Thyroid gland (tissue), 4 donors: Measurements from ENCODE around the gene NOL8. TPM values are rescaled to one million over a fixed set of nuclear protein-coding genes. Genes with fewer than 3 reads are reported as not detected.
A peak's percentile ranks its signal among the peaks of the same experiment; 100 is the strongest.

ENCODE experiments used
- DNase-seq, 2 donors: peaks; one replicate each; pipeline ENCODE4 v3.0.0-alpha.2; 2019
- H3K27ac ChIP-seq, 3 donors: fragments of 200-600 bp; sonication (generic); 1 replicate in 2 of 3; 2 replicates in 1 of 3; pipeline ENCODE4 v1.5.1; 2016 to 2019; ENCODE audit warnings: mild to moderate bottlenecking in 1 of 3, moderate library complexity in 1 of 3
- H3K27me3 ChIP-seq: fragments of 200-600 bp; sonication (generic); one replicate; pipeline ENCODE4 v1.5.1; 2019
- H3K36me3 ChIP-seq, 2 donors: fragments of 200-600 bp; sonication (generic); one replicate each; pipeline ENCODE4 v1.5.1; 2016 to 2019
- H3K4me1 ChIP-seq, 2 donors: fragments of 200-600 bp; sonication (generic); one replicate each; pipeline ENCODE4 v1.5.1; 2017 to 2019
- H3K4me3 ChIP-seq, 3 donors: fragments of 200-600 bp; sonication (generic); replicated peaks in 1 of 3; 1 replicate in 2 of 3; 2 replicates in 1 of 3; pipeline ENCODE4 v1.5.1; 2016; ENCODE audit warnings: mild to moderate bottlenecking in 1 of 3
- H3K9me3 ChIP-seq: fragments of 200-600 bp; sonication (generic); one replicate; pipeline ENCODE4 v1.5.1; 2017
- CTCF ChIP-seq, 6 experiments: fragments of 200-600 bp in 3 of 6; fragments of 450-650 bp in 3 of 6; sonication (generic) in 3 of 6; IDR thresholded peaks; one replicate each; pipeline ENCODE4 v1.5.1; 2016 to 2019; ENCODE audit warnings: antibody characterized with exemption in 6 of 6, mild to moderate bottlenecking in 2 of 6, inconsistent platforms in 1 of 6, moderate library complexity in 1 of 6
- POLR2A ChIP-seq, 2 donors: fragments of 450-650 bp; IDR thresholded peaks; one replicate each; pipeline ENCODE4 v1.6.1; 2017; ENCODE audit warnings: antibody characterized with exemption in 2 of 2, mild to moderate bottlenecking in 2 of 2, moderate library complexity in 1 of 2
- WGBS, 2 donors: methylation state at CpG; one replicate each; pipeline ENCODE4 v1.1.5; 2017; 5-methylcytosine and 5-hydroxymethylcytosine counted together
- intact Hi-C: fragments of 100-400 bp; cut with DNase I; formaldehyde crosslinking; loops from one replicate; pipeline ENCODE4 v1.15.1; 2023
- total RNA-seq, 4 donors: library from RNA; depleted of rRNA; stranded (reverse); fragments of >200 nt; gene quantifications; one replicate each; pipeline ENCODE4 v1.2.3, GENCODE V29; 2016

The NOL8 gene
- total RNA-seq, 4 donors from 2014 or later, result 30.0 to 38.2 (median 33.6) TPM

- no peaks in the 10 kb centered on the region for H3K27me3 ChIP-seq
- WGBS, 2 donors, result 89 to 93% methylated on average over 6 of the region's 6 CpGs
- no peak overlapping the region for H3K4me3 ChIP-seq
- H3K36me3 ChIP-seq, result no peaks in the 10 kb centered on the region
- TF ChIP-seq CTCF (IDR thresholded peaks at IDR 0.05), result no peak
- no peak for TF ChIP-seq POLR2A (IDR thresholded peaks at IDR 0.05)
- H3K9me3 ChIP-seq, result no peaks in the 10 kb centered on the region
- DNase-seq, result no peak
- H3K4me1 ChIP-seq, result no peaks in the 10 kb centered on the region
- intact Hi-C loops, result no loop called here
- H3K27ac ChIP-seq, result no peak overlapping the region
These were observed 27.9 kb upstream of the NOL8 start for GRCh38 chr9:92353051-92353450.

- Histone ChIP-seq H3K36me3 (no peaks in the 10 kb centered on the region), H3K9me3 (no peaks in the 10 kb centered on the region), H3K4me1 (no peaks in the 10 kb centered on the region), H3K4me3 (no peak overlapping the region), H3K27ac (peak overlapping the region in 1 of 3 donors; percentile 19), H3K27me3 (no peaks in the 10 kb centered on the region)
- TF ChIP-seq CTCF (IDR thresholded peaks at IDR 0.05) (no peak), POLR2A (IDR thresholded peaks at IDR 0.05) (no peak)
- intact Hi-C loops, result no loop called here
- DNase-seq, result no peak
These were observed 25.6 kb upstream of the NOL8 start for GRCh38 chr9:92350740-92351133.

- H3K4me1 ChIP-seq, result no peaks in the 10 kb centered on the region
- peak overlapping the region in 2 of 3 donors; percentile 22 to 24 for H3K27ac ChIP-seq
- no peaks in the 10 kb centered on the region for H3K27me3 ChIP-seq
- no peaks in the 10 kb centered on the region for H3K9me3 ChIP-seq
- intact Hi-C loops, result no loop called here
- TF ChIP-seq CTCF (IDR thresholded peaks at IDR 0.05) (no peak), POLR2A (IDR thresholded peaks at IDR 0.05) (no peak)
- 74 to 77% methylated on average over 7 of the region's 7 CpGs for WGBS, 2 donors
- H3K36me3 ChIP-seq, result no peaks in the 10 kb centered on the region
- H3K4me3 ChIP-seq, result no peak overlapping the region
- no peak for DNase-seq
These were observed 24.9 kb upstream of the NOL8 start for GRCh38 chr9:92349771-92350739.

- TF ChIP-seq POLR2A (IDR thresholded peaks at IDR 0.05), result no peak
- TF ChIP-seq CTCF (IDR thresholded peaks at IDR 0.05), result no peak
- H3K27ac ChIP-seq, result no peak overlapping the region
- H3K27me3 ChIP-seq, result no peaks in the 10 kb centered on the region
- no peak overlapping the region for H3K4me3 ChIP-seq
- no peaks in the 10 kb centered on the region for H3K36me3 ChIP-seq
- intact Hi-C loops, result no loop called here
- H3K9me3 ChIP-seq, result no peaks in the 10 kb centered on the region
- DNase-seq, result no peak
- no peaks in the 10 kb centered on the region for H3K4me1 ChIP-seq
These were observed 20.4 kb upstream of the NOL8 start for GRCh38 chr9:92345582-92345981.

- no peaks in the 10 kb centered on the region for H3K9me3 ChIP-seq
- H3K4me1 ChIP-seq, result no peaks in the 10 kb centered on the region
- no peaks in the 10 kb centered on the region for H3K36me3 ChIP-seq
- intact Hi-C loops, result no loop called here
- no peak for TF ChIP-seq POLR2A (IDR thresholded peaks at IDR 0.05)
- TF ChIP-seq CTCF (IDR thresholded peaks at IDR 0.05), result no peak
- DNase-seq, result no peak
- 82 to 84% methylated on average over 1 of the region's 1 CpG for WGBS, 2 donors
- no peaks in the 10 kb centered on the region for H3K27me3 ChIP-seq
- no peak overlapping the region for H3K4me3 ChIP-seq
- no peak overlapping the region for H3K27ac ChIP-seq
These were observed 17.8 kb upstream of the NOL8 start for GRCh38 chr9:92342825-92343488.
